ENCODE data around the gene RTTN.

Gene RTTN

DNA sequence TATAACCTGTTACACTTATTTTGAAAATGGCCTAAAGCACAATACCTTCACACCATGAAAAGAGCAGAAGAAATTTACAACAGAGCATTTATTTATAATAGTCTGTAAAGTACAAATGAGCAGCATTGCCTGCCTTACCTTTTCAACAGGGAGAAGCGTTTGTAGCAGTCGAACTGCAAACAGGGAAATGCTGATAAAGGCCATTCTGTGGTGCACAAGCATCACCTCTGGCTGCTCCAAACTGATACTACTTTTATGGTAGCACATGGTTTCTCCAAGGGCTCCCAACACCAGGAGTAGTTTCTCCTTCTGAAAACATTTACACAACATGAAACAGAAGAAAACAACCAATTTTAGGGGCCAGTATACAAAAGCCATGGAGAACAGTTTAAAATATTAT is 28.9 kb downstream of the RTTN start:
- H3K14ac ChIP-seq (ENCODE audit: low read length), result no peak overlapping the region
- H4K8ac ChIP-seq (ENCODE audit: low read depth, low read length), result no peak overlapping the region
- H3K4ac ChIP-seq (ENCODE audit: low read depth, low read length), result no peak overlapping the region
- no peak overlapping the region for H3K18ac ChIP-seq (ENCODE audit: low read length)
- no peak overlapping the region for H3K4me3 ChIP-seq (ENCODE audit: low read depth, low read length)
- H2AK5ac ChIP-seq (ENCODE audit: low read length), result no peak overlapping the region
- no peak overlapping the region for H2BK5ac ChIP-seq (ENCODE audit: low read depth, low read length, poor library complexity)
- DNase-seq, result peak in 1 of 2 donors; percentile 9
- H3K4me2 ChIP-seq (ENCODE audit: low read length), result no peak overlapping the region
- H3K36me3 ChIP-seq (ENCODE audit: control insufficient read depth in 1 of 2, insufficient read depth in 2 of 2, low read length in 2 of 2), result no peaks in the 10 kb centered on the region
- no peak overlapping the region for H4K12ac ChIP-seq (ENCODE audit: low read depth, low read length)
- H3K4me1 ChIP-seq (ENCODE audit: control insufficient read depth in 1 of 2, insufficient read depth in 2 of 2, low read length in 2 of 2), result no peaks in the 10 kb centered on the region
- no peaks in the 10 kb centered on the region for H3K79me1 ChIP-seq (ENCODE audit: low read length)
- no peak overlapping the region for H2BK12ac ChIP-seq (ENCODE audit: low read length)
- H3K27ac ChIP-seq (ENCODE audit: low read depth, low read length), result no peak overlapping the region
- H3K27me3 ChIP-seq (ENCODE audit: insufficient read depth, low read length), result no peaks in the 10 kb centered on the region
- WGBS (ENCODE audit: extremely low coverage, insufficient coverage, insufficient read length), result no CpG with 5 or more reads among the region's 2 CpGs
- no peak overlapping the region for H2BK120ac ChIP-seq (ENCODE audit: insufficient read depth, low read length, poor library complexity)
- no peak overlapping the region for H4K91ac ChIP-seq (ENCODE audit: low read depth, low read length)
- no peak overlapping the region for H3K23ac ChIP-seq (ENCODE audit: low read length)
- H3K79me2 ChIP-seq (ENCODE audit: control insufficient read depth, insufficient read depth, low read length, poor library complexity), result no peaks in the 10 kb centered on the region
- no peak overlapping the region for H3K9ac ChIP-seq (ENCODE audit: low read length)
- no peaks in the 10 kb centered on the region for H3K9me3 ChIP-seq (ENCODE audit: insufficient read depth, low read depth, low read length)
- no peak overlapping the region for H2AFZ ChIP-seq (ENCODE audit: insufficient read depth, low read length, poor library complexity)

DNA sequence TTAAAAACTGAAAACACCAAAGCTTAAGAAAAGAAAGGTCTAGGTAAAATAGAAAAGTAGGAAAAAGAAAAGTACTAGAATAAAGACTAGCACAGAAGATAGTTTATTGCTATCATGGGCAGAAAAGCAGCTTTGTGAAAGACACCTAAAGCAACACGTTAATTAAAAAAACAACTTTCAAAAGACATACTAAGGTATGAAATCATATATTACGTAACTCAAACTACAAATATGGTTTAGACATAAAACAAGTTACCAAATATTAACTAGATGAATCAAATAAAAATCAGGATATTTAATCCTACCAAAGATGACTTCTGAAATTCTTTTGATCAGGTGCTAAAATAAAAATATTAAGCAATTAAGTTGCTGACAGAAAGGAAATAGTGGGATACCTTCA is 30.3 kb downstream of the RTTN start:
- H3K9ac ChIP-seq (ENCODE audit: low read length), result no peak overlapping the region
- no peak overlapping the region for H3K4ac ChIP-seq (ENCODE audit: low read depth, low read length)
- H3K4me1 ChIP-seq (ENCODE audit: control insufficient read depth in 1 of 2, insufficient read depth in 2 of 2, low read length in 2 of 2), result no peaks in the 10 kb centered on the region
- no peak overlapping the region for H3K4me3 ChIP-seq (ENCODE audit: low read depth, low read length)
- no peak overlapping the region for H3K23ac ChIP-seq (ENCODE audit: low read length)
- no peaks in the 10 kb centered on the region for H3K9me3 ChIP-seq (ENCODE audit: insufficient read depth, low read depth, low read length)
- H2BK120ac ChIP-seq (ENCODE audit: insufficient read depth, low read length, poor library complexity), result no peak overlapping the region
- no peak overlapping the region for H2BK5ac ChIP-seq (ENCODE audit: low read depth, low read length, poor library complexity)
- H3K4me2 ChIP-seq (ENCODE audit: low read length), result no peak overlapping the region
- H2BK12ac ChIP-seq (ENCODE audit: low read length), result no peak overlapping the region
- no peak overlapping the region for H4K91ac ChIP-seq (ENCODE audit: low read depth, low read length)
- H2AK5ac ChIP-seq (ENCODE audit: low read length), result no peak overlapping the region
- no peak overlapping the region for H4K12ac ChIP-seq (ENCODE audit: low read depth, low read length)
- no peaks in the 10 kb centered on the region for H3K27me3 ChIP-seq (ENCODE audit: insufficient read depth, low read length)
- H3K79me1 ChIP-seq (ENCODE audit: low read length), result no peaks in the 10 kb centered on the region
- WGBS (ENCODE audit: extremely low coverage, insufficient coverage, insufficient read length), result no CpG with 5 or more reads among the region's 2 CpGs
- no peak overlapping the region for H4K8ac ChIP-seq (ENCODE audit: low read depth, low read length)
- DNase-seq, result no peak
- no peaks in the 10 kb centered on the region for H3K79me2 ChIP-seq (ENCODE audit: control insufficient read depth, insufficient read depth, low read length, poor library complexity)
- H3K14ac ChIP-seq (ENCODE audit: low read length), result no peak overlapping the region
- H3K27ac ChIP-seq (ENCODE audit: low read depth, low read length), result no peak overlapping the region
- H2AFZ ChIP-seq (ENCODE audit: insufficient read depth, low read length, poor library complexity), result no peak overlapping the region
- no peak overlapping the region for H3K18ac ChIP-seq (ENCODE audit: low read length)
- H3K36me3 ChIP-seq (ENCODE audit: control insufficient read depth in 1 of 2, insufficient read depth in 2 of 2, low read length in 2 of 2), result no peaks in the 10 kb centered on the region

DNA sequence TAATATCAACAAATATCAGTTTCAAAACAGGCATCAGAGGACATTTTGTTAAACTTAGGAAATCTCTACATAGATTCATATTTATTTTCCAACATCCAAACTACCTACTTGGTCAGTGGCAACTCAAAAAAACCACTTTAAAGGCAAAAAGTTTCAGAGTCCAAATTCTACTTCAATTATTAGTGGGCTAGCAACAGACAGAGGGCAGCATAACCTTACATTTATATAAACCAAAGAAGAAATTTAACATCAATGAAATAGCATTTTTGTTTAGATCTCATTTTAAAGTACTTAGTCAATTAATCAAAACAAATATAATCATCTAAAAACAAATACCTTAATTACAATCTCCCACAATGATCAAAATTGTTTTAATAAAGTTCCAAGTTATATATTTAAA is 33.3 kb downstream of the RTTN start:
- Histone ChIP-seq H2BK120ac (ENCODE audit: insufficient read depth, low read length, poor library complexity) (no peak overlapping the region), H3K23ac (ENCODE audit: low read length) (no peak overlapping the region)

DNA sequence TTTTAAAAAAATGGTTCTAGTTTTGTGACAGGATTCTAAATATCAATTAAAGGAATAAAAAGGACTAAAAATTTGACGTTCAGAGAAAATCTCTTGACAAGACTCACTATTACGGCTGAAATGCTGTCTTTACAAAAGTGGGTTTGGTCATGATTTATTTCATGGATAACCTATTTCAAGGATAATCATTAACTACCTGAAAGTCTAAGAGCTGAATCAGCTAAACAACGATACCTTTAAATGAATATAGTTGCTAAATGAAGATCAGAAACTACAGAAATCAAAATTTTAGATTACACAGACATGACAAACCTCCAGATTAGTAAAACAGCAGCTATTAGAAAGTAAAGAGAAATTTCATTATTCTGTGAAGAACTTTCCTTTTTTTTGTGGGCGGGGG is 35.7 kb downstream of the RTTN start:
- Histone ChIP-seq H3K27ac (ENCODE audit: low read depth, low read length) (no peak overlapping the region), H2AK5ac (ENCODE audit: low read length) (no peak overlapping the region), H4K12ac (ENCODE audit: low read depth, low read length) (no peak overlapping the region), H4K91ac (ENCODE audit: low read depth, low read length) (no peak overlapping the region), H2BK12ac (ENCODE audit: low read length) (no peak overlapping the region), H3K79me2 (ENCODE audit: control insufficient read depth, insufficient read depth, low read length, poor library complexity) (no peaks in the 10 kb centered on the region), H3K4me1 (ENCODE audit: control insufficient read depth in 1 of 2, insufficient read depth in 2 of 2, low read length in 2 of 2) (no peaks in the 10 kb centered on the region), H3K9me3 (ENCODE audit: insufficient read depth, low read depth, low read length) (no peaks in the 10 kb centered on the region), H3K79me1 (ENCODE audit: low read length) (no peaks in the 10 kb centered on the region), H3K14ac (ENCODE audit: low read length) (no peak overlapping the region), H2BK120ac (ENCODE audit: insufficient read depth, low read length, poor library complexity) (no peak overlapping the region), H3K27me3 (ENCODE audit: insufficient read depth, low read length) (no peaks in the 10 kb centered on the region), H3K36me3 (ENCODE audit: control insufficient read depth in 1 of 2, insufficient read depth in 2 of 2, low read length in 2 of 2) (peaks cover 0 to 2% of the 10 kb centered on the region in 2 experiments), H4K8ac (ENCODE audit: low read depth, low read length) (no peak overlapping the region), H3K18ac (ENCODE audit: low read length) (no peak overlapping the region), H2BK5ac (ENCODE audit: low read depth, low read length, poor library complexity) (no peak overlapping the region), H3K4me2 (ENCODE audit: low read length) (no peak overlapping the region), H2AFZ (ENCODE audit: insufficient read depth, low read length, poor library complexity) (no peak overlapping the region), H3K9ac (ENCODE audit: low read length) (no peak overlapping the region), H3K4me3 (ENCODE audit: low read depth, low read length) (no peak overlapping the region), H3K4ac (ENCODE audit: low read depth, low read length) (no peak overlapping the region), H3K23ac (ENCODE audit: low read length) (no peak overlapping the region)
- DNase-seq, result no peak
- no CpG with 5 or more reads among the region's 4 CpGs for WGBS (ENCODE audit: extremely low coverage, insufficient coverage, insufficient read length)

More for the DNA sequence above, 33.3 kb downstream of the RTTN start:
- H3K18ac ChIP-seq (ENCODE audit: low read length), result no peak overlapping the region
- H2BK12ac ChIP-seq (ENCODE audit: low read length), result no peak overlapping the region
- no peak overlapping the region for H2AK5ac ChIP-seq (ENCODE audit: low read length)
- no peak overlapping the region for H3K4ac ChIP-seq (ENCODE audit: low read depth, low read length)
- no peaks in the 10 kb centered on the region for H3K79me1 ChIP-seq (ENCODE audit: low read length)
- H2BK5ac ChIP-seq (ENCODE audit: low read depth, low read length, poor library complexity), result no peak overlapping the region
- DNase-seq, result peak in 1 of 2 donors; percentile 31
- H4K8ac ChIP-seq (ENCODE audit: low read depth, low read length), result no peak overlapping the region
- no peak overlapping the region for H4K91ac ChIP-seq (ENCODE audit: low read depth, low read length)
- H2AFZ ChIP-seq (ENCODE audit: insufficient read depth, low read length, poor library complexity), result no peak overlapping the region
- no peaks in the 10 kb centered on the region for H3K4me1 ChIP-seq (ENCODE audit: control insufficient read depth in 1 of 2, insufficient read depth in 2 of 2, low read length in 2 of 2)
- no peak overlapping the region for H4K12ac ChIP-seq (ENCODE audit: low read depth, low read length)
- no peaks in the 10 kb centered on the region for H3K79me2 ChIP-seq (ENCODE audit: control insufficient read depth, insufficient read depth, low read length, poor library complexity)
- H3K9me3 ChIP-seq (ENCODE audit: insufficient read depth, low read depth, low read length), result no peaks in the 10 kb centered on the region
- H3K36me3 ChIP-seq (ENCODE audit: control insufficient read depth in 1 of 2, insufficient read depth in 2 of 2, low read length in 2 of 2), result peaks cover 0 to 2% of the 10 kb centered on the region in 2 experiments
- no peak overlapping the region for H3K4me3 ChIP-seq (ENCODE audit: low read depth, low read length)
- no peak overlapping the region for H3K9ac ChIP-seq (ENCODE audit: low read length)
- no peak overlapping the region for H3K14ac ChIP-seq (ENCODE audit: low read length)
- H3K27ac ChIP-seq (ENCODE audit: low read depth, low read length), result no peak overlapping the region
- H3K4me2 ChIP-seq (ENCODE audit: low read length), result no peak overlapping the region
- no peaks in the 10 kb centered on the region for H3K27me3 ChIP-seq (ENCODE audit: insufficient read depth, low read length)
